K562 (cell line): ENCODE results near the gene RNU1-2.

Experiments
- CHD4 ChIP-seq: fragments of 200-600 bp; sonication (generic); IDR thresholded peaks from 3 replicates; pipeline ENCODE4 v1.6.1; 2012; ENCODE audit warnings: low read depth, mild to moderate bottlenecking, mixed read lengths, low read length, inconsistent platforms; ENCODE audit not compliant: insufficient read depth, insufficient replicate concordance, poor library complexity, severe bottlenecking
- CTCF ChIP-seq, 3 experiments: IDR thresholded peaks in 2 of 3; conservative IDR thresholded peaks in 1 of 3; 2 replicates each; pipeline ENCODE4 v1.5.1; 2011 to 2012; ENCODE audit warnings: low read length in 3 of 3, mild to moderate bottlenecking in 3 of 3, control low read depth in 2 of 3, improper control_type of control experiment in 1 of 3, inconsistent platforms in 1 of 3, low read depth in 1 of 3, mixed read lengths in 1 of 3, moderate library complexity in 1 of 3; ENCODE audit not compliant: insufficient read depth in 2 of 3
- EGR1 ChIP-seq: fragments of 450-650 bp; conservative IDR thresholded peaks from 2 replicates; pipeline ENCODE4 v1.6.1; 2017; ENCODE audit warnings: mild to moderate bottlenecking
- GABPA ChIP-seq: fragments of 200-800 bp; sonication (Bioruptor generic); conservative IDR thresholded peaks from 2 replicates; pipeline ENCODE4 v1.6.1; 2016; ENCODE audit warnings: low read depth, missing genetic modification characterization, missing compliant biosample characterization
- GTF3C2 ChIP-seq: IDR thresholded peaks from 3 replicates; pipeline ENCODE4 v1.6.1; 2011; ENCODE audit warnings: borderline replicate concordance, mild to moderate bottlenecking, moderate library complexity; ENCODE audit not compliant: insufficient read length; ENCODE audit errors: extremely low read depth
- JUND ChIP-seq, 2 experiments: IDR thresholded peaks; 2 replicates in 1 of 2; 3 replicates in 1 of 2; pipeline ENCODE4 v1.6.1; 2011; ENCODE audit warnings: borderline replicate concordance in 2 of 2, low read depth in 2 of 2, low read length in 2 of 2, improper control_type of control experiment in 1 of 2, missing biosample characterization in 1 of 2, missing genetic modification characterization in 1 of 2, missing genetic modification reagents in 1 of 2

- TF ChIP-seq GTF3C2: no peak
- no peak for TF ChIP-seq JUND (IDR thresholded peaks at IDR 0.05; ENCODE audit: borderline replicate concordance, low read depth, low read length)
- no peak for TF ChIP-seq JUND (tag; IDR thresholded peaks at IDR 0.05; ENCODE audit: borderline replicate concordance, low read depth, low read length)
- no peak for TF ChIP-seq EGR1
- no peak for TF ChIP-seq GABPA (tag)
- no peak for TF ChIP-seq CTCF (IDR thresholded peaks at IDR 0.05 in 2 of 3, conservative IDR thresholded peaks at IDR 0.05 in 1 of 3; ENCODE audit: insufficient read depth in 2 of 3, low read depth in 1 of 3, low read length in 3 of 3)
- no peak for TF ChIP-seq CHD4
These were observed 48.3 kb downstream of the RNU1-2 start for GRCh38 chr1:16944038-16944437.
